Measurements from ENCODE around the gene PPEF1.

GRCh38 chrX:18793601-18794089, 86.2 kb downstream of the PPEF1 start:
- TF ChIP-seq CTCF (conservative IDR thresholded peaks at IDR 0.05) (no peak), ZFX (IDR thresholded peaks at IDR 0.05) (no peak)

Measured in C4-2B (cell line).